SK-N-SH (cell line): Measurements from ENCODE around the gene CCDC50. TPM values are rescaled to one million over a fixed set of nuclear protein-coding genes. Genes with fewer than 3 reads are reported as not detected.

ENCODE experiments used
- CTCF ChIA-PET: fragments of 300-600, 350-600 bp; formaldehyde crosslinking; extraction: SDS; loops from one replicate; lab custom pipeline; 2021; lab: Yijun Ruan, JAX
- POLR2A ChIA-PET: fragments of 350-600 bp; sonication (Branson Sonifier 250); formaldehyde crosslinking; extraction: SDS; loops from one replicate; lab custom pipeline; 2020; ENCODE audit warnings: antibody characterized with exemption, inconsistent platforms; lab: Yijun Ruan, JAX
- DNase-seq: peaks from one replicate; pipeline ENCODE4 v3.0.0; 2012
- H2AFZ ChIP-seq: fragments of 200-600 bp; sonication (generic); 2 replicates; pipeline ENCODE4 v1.8.1; 2016; ENCODE audit warnings: antibody characterized with exemption, mild to moderate bottlenecking, low read depth
- H3F3A ChIP-seq: fragments of 200-600 bp; sonication (generic); replicated peaks from 2 replicates; pipeline ENCODE3; 2016; ENCODE audit warnings: antibody characterized with exemption, mild to moderate bottlenecking; ENCODE audit not compliant: insufficient read depth
- H3K27ac ChIP-seq, 2 experiments: fragments of 200-500 bp in 1 of 2; fragments of 200-600 bp in 1 of 2; sonication (Bioruptor generic) in 1 of 2; sonication (generic), shearing (Covaris generic) in 1 of 2; 2 replicates each; pipeline versions ENCODE4 v1.5.1 to v1.6.1; 2014 to 2016; ENCODE audit warnings: low read depth in 2 of 2, inconsistent platforms in 1 of 2, low read length in 1 of 2, mild to moderate bottlenecking in 1 of 2, mixed read lengths in 1 of 2
- H3K27me3 ChIP-seq: fragments of 200-600 bp; sonication (generic), shearing (Covaris generic); 2 replicates; pipeline ENCODE4 v1.6.1; 2016; ENCODE audit warnings: mixed run types; ENCODE audit not compliant: insufficient read depth
- H3K36me3 ChIP-seq, 2 experiments: fragments of 200-500 bp in 1 of 2; fragments of 200-600 bp in 1 of 2; sonication (Bioruptor generic) in 1 of 2; sonication (generic) in 1 of 2; replicated peaks in 1 of 2; 2 replicates each; pipeline versions ENCODE3 to v1.5.1; 2014 to 2016; ENCODE audit warnings: low read length in 1 of 2, mild to moderate bottlenecking in 1 of 2; ENCODE audit not compliant: insufficient read depth in 2 of 2, control insufficient read depth in 1 of 2
- H3K4me1 ChIP-seq, 2 experiments: fragments of 200-500 bp in 1 of 2; fragments of 200-600 bp in 1 of 2; sonication (Bioruptor generic) in 1 of 2; sonication (generic), shearing (Covaris generic) in 1 of 2; 2 replicates each; pipeline versions ENCODE4 v1.5.1 to v1.6.1; 2014 to 2016; ENCODE audit warnings: low read depth in 1 of 2, low read length in 1 of 2, mixed run types in 1 of 2; ENCODE audit not compliant: insufficient read depth in 2 of 2, control insufficient read depth in 1 of 2
- H3K4me2 ChIP-seq: fragments of 200-600 bp; sonication (generic), shearing (Covaris generic); 2 replicates; pipeline ENCODE4 v1.6.1; 2017; ENCODE audit warnings: mixed run types
- H3K4me3 ChIP-seq, 2 experiments: fragments of 200-500 bp in 1 of 2; fragments of 200-600 bp in 1 of 2; sonication (Bioruptor generic) in 1 of 2; sonication (generic), shearing (Covaris generic) in 1 of 2; 2 replicates each; pipeline versions ENCODE4 v1.5.1 to v1.8.1; 2014 to 2016; ENCODE audit warnings: low read depth in 2 of 2, inconsistent platforms in 1 of 2, low read length in 1 of 2, mild to moderate bottlenecking in 1 of 2, mixed read lengths in 1 of 2, moderate library complexity in 1 of 2
- H3K79me2 ChIP-seq: fragments of 200-600 bp; sonication (generic); 2 replicates; pipeline ENCODE4 v1.8.1; 2017; ENCODE audit warnings: mild to moderate bottlenecking; ENCODE audit not compliant: insufficient read depth
- H3K9ac ChIP-seq: fragments of 200-600 bp; sonication (generic); 2 replicates; pipeline ENCODE4 v1.6.1; 2017; ENCODE audit warnings: mixed run types
- H3K9me2 ChIP-seq: fragments of 200-600 bp; sonication (generic); 2 replicates; pipeline ENCODE4 v1.6.1; 2017; ENCODE audit warnings: mixed run types
- H3K9me3 ChIP-seq: fragments of 200-600 bp; sonication (generic); 2 replicates; pipeline ENCODE4 v1.6.1; 2017; ENCODE audit warnings: mixed run types, mild to moderate bottlenecking, moderate library complexity
- H4K20me1 ChIP-seq: fragments of 200-600 bp; sonication (generic); 2 replicates; pipeline ENCODE4 v1.6.1; 2017; ENCODE audit warnings: mild to moderate bottlenecking, mixed run types; ENCODE audit not compliant: insufficient read depth
- CHD2 ChIP-seq: fragments of 150-350 bp; IDR thresholded peaks from 2 replicates; pipeline ENCODE4 v1.6.1; 2018; ENCODE audit warnings: low read length; ENCODE audit not compliant: partially characterized antibody
- CTCF ChIP-seq: fragments of 200-600 bp; sonication (generic); IDR thresholded peaks from 2 replicates; pipeline ENCODE4 v1.6.1; 2017; ENCODE audit warnings: antibody characterized with exemption, mild to moderate bottlenecking, moderate library complexity
- FOSL2 ChIP-seq: IDR thresholded peaks from 2 replicates; pipeline ENCODE4 v1.4.0; 2012; ENCODE audit warnings: low read depth, mild to moderate bottlenecking, moderate library complexity, borderline replicate concordance
- FOXJ3 ChIP-seq: sonication (generic); formaldehyde crosslinking; IDR thresholded peaks from 2 replicates; pipeline ENCODE4 v1.5.1; 2020; ENCODE audit warnings: mild to moderate bottlenecking, missing genetic modification reagents
- MAX ChIP-seq: IDR thresholded peaks from 2 replicates; pipeline ENCODE4 v1.4.0; 2012; ENCODE audit warnings: low read depth
- MEF2A ChIP-seq: IDR thresholded peaks from 2 replicates; pipeline ENCODE4 v1.4.0; 2012; ENCODE audit warnings: low read depth, borderline replicate concordance
- NRF1 ChIP-seq: IDR thresholded peaks from 2 replicates; pipeline ENCODE4 v1.6.1; 2012; ENCODE audit warnings: low read depth, mild to moderate bottlenecking, low read length
- PBX3 ChIP-seq: IDR thresholded peaks from 2 replicates; pipeline ENCODE4; 2012
- RAD21 ChIP-seq: IDR thresholded peaks from 2 replicates; pipeline ENCODE4 v1.6.1; 2012; ENCODE audit warnings: mild to moderate bottlenecking, low read length
- RCOR1 ChIP-seq: fragments of 150-350 bp; IDR thresholded peaks from 2 replicates; pipeline ENCODE4 v1.6.1; 2017; ENCODE audit warnings: antibody characterized with exemption, low read length
- REST ChIP-seq: IDR thresholded peaks from 2 replicates; pipeline ENCODE4 v1.6.1; 2012; ENCODE audit warnings: mild to moderate bottlenecking, low read depth, low read length, moderate library complexity
- RFX5 ChIP-seq: IDR thresholded peaks from 2 replicates; pipeline ENCODE4 v1.6.1; 2012; ENCODE audit warnings: mild to moderate bottlenecking, improper control_type of control experiment, low read length
- SMC3 ChIP-seq: IDR thresholded peaks from 2 replicates; pipeline ENCODE4 v1.6.1; 2012; ENCODE audit warnings: low read depth, low read length, improper control_type of control experiment
- TAF1 ChIP-seq: IDR thresholded peaks from 2 replicates; pipeline ENCODE4 v1.6.1; 2012; ENCODE audit warnings: low read depth, mild to moderate bottlenecking, low read length, moderate library complexity, borderline replicate concordance
- USF1 ChIP-seq: IDR thresholded peaks from 2 replicates; pipeline ENCODE4 v1.4.0; 2012; ENCODE audit warnings: low read depth, borderline replicate concordance
- USF2 ChIP-seq: fragments of 150-350 bp; IDR thresholded peaks from 2 replicates; pipeline ENCODE4 v1.6.1; 2017; ENCODE audit warnings: antibody characterized with exemption, low read length, low read depth, borderline replicate concordance
- YY1 ChIP-seq: IDR thresholded peaks from 2 replicates; pipeline ENCODE4 v1.4.0; 2012; ENCODE audit warnings: low read depth, mild to moderate bottlenecking
- WGBS: methylation state at CpG from one replicate; pipeline ENCODE4 v1.1.6; 2017; ENCODE audit warnings: low lambda C conversion rate; 5-methylcytosine and 5-hydroxymethylcytosine counted together
- polyA plus RNA-seq, 3 experiments: library from polyadenylated mRNA; depleted of rRNA; stranded (reverse); fragments of >200 nt; gene quantifications; 2 replicates each; pipeline ENCODE4 v1.2.3, GENCODE V29; 2012

CCDC50 gene
- polyA plus RNA-seq, 1 of the 3 experiments (the other 2 are of a cell fraction): 21.9 TPM

- 67% methylated on average over 2 of the region's 2 CpGs for WGBS
- no peaks in the 10 kb centered on the region for H3K79me2 ChIP-seq
- H3K9ac ChIP-seq: no peak overlapping the region
- no peaks in the 10 kb centered on the region for H3K27me3 ChIP-seq
- CTCF ChIA-PET: no interaction called here
- no peaks in the 10 kb centered on the region for H4K20me1 ChIP-seq
- H3K9me2 ChIP-seq: no peaks in the 10 kb centered on the region
- no peak overlapping the region for H3K27ac ChIP-seq
- no peak for DNase-seq
- H3K9me3 ChIP-seq: no peaks in the 10 kb centered on the region
- no peaks in the 10 kb centered on the region for H3K4me1 ChIP-seq
- H2AFZ ChIP-seq: no peak overlapping the region
- TF ChIP-seq USF2 (no peak), CHD2 (no peak), PBX3 (no peak), MAX (no peak), FOXJ3 (CRISPR knock-in tag) (no peak), TAF1 (no peak), USF1 (no peak), SMC3 (no peak), RAD21 (no peak), NRF1 (no peak), YY1 (no peak), RFX5 (no peak), FOSL2 (no peak), MEF2A (no peak), REST (no peak), RCOR1 (no peak), CTCF (no peak)
- no peak overlapping the region for H3K4me2 ChIP-seq
- POLR2A ChIA-PET: no interaction called here
- H3K36me3 ChIP-seq: no peaks in the 10 kb centered on the region
- H3K4me3 ChIP-seq: no peak overlapping the region
- no peaks in the 10 kb centered on the region for H3F3A ChIP-seq
These were observed 15.9 kb upstream of the CCDC50 start for GRCh38 chr3:191313296-191313695.
